ENCODE measurements around the gene NEK11.

DNA sequence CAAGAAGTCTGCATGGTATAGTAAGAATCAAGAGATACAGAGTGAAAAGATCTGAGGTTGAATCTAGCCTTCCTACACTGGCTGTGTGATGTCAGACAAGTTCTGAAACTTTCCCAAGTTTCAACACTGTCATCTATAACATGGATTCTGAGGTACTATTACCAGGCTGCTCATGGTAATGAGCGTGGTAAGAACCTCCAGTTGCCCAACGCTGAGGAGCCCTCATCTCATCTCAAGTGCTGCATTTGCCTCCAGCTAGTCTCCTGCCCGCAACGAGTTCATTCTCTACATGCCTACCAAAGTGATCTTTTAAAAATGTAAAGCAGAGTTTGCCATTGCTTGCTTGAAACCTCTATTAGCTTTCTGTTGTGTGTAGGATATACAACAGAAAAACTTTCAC, 168.1 kb downstream of the NEK11 start:
- TF ChIP-seq, protein P1, sequence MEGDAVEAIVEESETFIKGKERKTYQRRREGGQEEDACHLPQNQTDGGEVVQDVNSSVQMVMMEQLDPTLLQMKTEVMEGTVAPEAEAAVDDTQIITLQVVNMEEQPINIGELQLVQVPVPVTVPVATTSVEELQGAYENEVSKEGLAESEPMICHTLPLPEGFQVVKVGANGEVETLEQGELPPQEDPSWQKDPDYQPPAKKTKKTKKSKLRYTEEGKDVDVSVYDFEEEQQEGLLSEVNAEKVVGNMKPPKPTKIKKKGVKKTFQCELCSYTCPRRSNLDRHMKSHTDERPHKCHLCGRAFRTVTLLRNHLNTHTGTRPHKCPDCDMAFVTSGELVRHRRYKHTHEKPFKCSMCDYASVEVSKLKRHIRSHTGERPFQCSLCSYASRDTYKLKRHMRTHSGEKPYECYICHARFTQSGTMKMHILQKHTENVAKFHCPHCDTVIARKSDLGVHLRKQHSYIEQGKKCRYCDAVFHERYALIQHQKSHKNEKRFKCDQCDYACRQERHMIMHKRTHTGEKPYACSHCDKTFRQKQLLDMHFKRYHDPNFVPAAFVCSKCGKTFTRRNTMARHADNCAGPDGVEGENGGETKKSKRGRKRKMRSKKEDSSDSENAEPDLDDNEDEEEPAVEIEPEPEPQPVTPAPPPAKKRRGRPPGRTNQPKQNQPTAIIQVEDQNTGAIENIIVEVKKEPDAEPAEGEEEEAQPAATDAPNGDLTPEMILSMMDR (IDR thresholded peaks at IDR 0.05): no peak
- TF ChIP-seq, protein P2, sequence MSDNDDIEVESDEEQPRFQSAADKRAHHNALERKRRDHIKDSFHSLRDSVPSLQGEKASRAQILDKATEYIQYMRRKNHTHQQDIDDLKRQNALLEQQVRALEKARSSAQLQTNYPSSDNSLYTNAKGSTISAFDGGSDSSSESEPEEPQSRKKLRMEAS (IDR thresholded peaks at IDR 0.05; ENCODE audit: low read depth): no peak
- TF ChIP-seq TCF12 (IDR thresholded peaks at IDR 0.05) (no peak), POLR2AphosphoS5 (IDR thresholded peaks at IDR 0.05; ENCODE audit: low read depth, low read length) (no peak), GATA2 (CRISPR knock-in tag; IDR thresholded peaks at IDR 0.05) (no peak), RCOR1 (IDR thresholded peaks at IDR 0.05; ENCODE audit: low read length) (no peak), GABPA (IDR thresholded peaks at IDR 0.05; ENCODE audit: low read depth) (no peak), SIN3A (IDR thresholded peaks at IDR 0.05; ENCODE audit: borderline replicate concordance, low read depth, low read length) (no peak), EP300 (IDR thresholded peaks at IDR 0.05; ENCODE audit: borderline replicate concordance in 1 of 2, low read depth in 1 of 2, low read length in 1 of 2) (no peak)
- TF ChIP-seq, protein P3, sequence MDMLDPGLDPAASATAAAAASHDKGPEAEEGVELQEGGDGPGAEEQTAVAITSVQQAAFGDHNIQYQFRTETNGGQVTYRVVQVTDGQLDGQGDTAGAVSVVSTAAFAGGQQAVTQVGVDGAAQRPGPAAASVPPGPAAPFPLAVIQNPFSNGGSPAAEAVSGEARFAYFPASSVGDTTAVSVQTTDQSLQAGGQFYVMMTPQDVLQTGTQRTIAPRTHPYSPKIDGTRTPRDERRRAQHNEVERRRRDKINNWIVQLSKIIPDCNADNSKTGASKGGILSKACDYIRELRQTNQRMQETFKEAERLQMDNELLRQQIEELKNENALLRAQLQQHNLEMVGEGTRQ (IDR thresholded peaks at IDR 0.05; ENCODE audit: borderline replicate concordance, low read depth, low read length): no peak

Data from SK-N-SH (cell line).